ENCODE data around the gene TMEM178B. TPM values are rescaled to one million over a fixed set of nuclear protein-coding genes. Genes with fewer than 3 reads are reported as not detected.

TMEM178B gene
- total and polyA plus RNA-seq, 10 of the 15 experiments (the other 5 are each of a cell fraction or from before 2014, with no cell fraction given) = 0.01 to 1.1 (median 0.04) TPM; not detected in 2

- BruUV-seq (replicated peaks) = no TSS peak
- intact Hi-C loops (cut with micrococcal nuclease; ENCODE audit: unreplicated experiment) = no loop called here
- 30% methylated on average over 7 of the region's 7 CpGs for WGBS (ENCODE audit: insufficient coverage, insufficient replicate concordance, low lambda C conversion rate, missing lambda C conversion rate)
Observed at GRCh38 chr7:141217938-141218337, 144.1 kb downstream of the TMEM178B start.

More at GRCh38 chr7:141217938-141218337, 144.1 kb downstream of the TMEM178B start:
- H3K27me3 ChIP-seq (replicated peaks in 1 of 2; ENCODE audit: control insufficient read depth in 2 of 2, insufficient read depth in 2 of 2, low read length in 1 of 2) = no peaks in the 10 kb centered on the region; a peak in 1 of 4 replicates
- ATAC-seq = no peak
- H3K9me3 ChIP-seq (replicated peaks; ENCODE audit: control insufficient read depth, insufficient read depth, low read length) = no peaks in the 10 kb centered on the region
- in situ Hi-C loops (cut with MboI) = loop anchor here (25.0 kb wide), 1 partner anchor 406 kb away; no protein-coding TSS in a partner anchor
- ChIA-PET POLR2A (no interaction called here), CTCF (interaction anchor here (0.6 to 8.3 kb wide), 6 partner anchors 14 to 557 kb away, joined by 3 to 34 read pairs (median 4); partner anchors contain the start of gene MRPS33), RAD21 (ENCODE audit: unreplicated experiment) (interaction anchor here (1.1 to 1.2 kb wide), 2 partner anchors 100 to 543 kb away, joined by 3 to 4 read pairs; no protein-coding TSS in a partner anchor), SMC1A (ENCODE audit: uncharacterized antibody, unreplicated experiment) (interaction anchor here (1.1 to 1.4 kb wide), 3 partner anchors 16 to 204 kb away, joined by 3 to 5 read pairs (median 3); partner anchors contain the start of gene MRPS33)
- no peaks in the 10 kb centered on the region for H3K36me3 ChIP-seq (ENCODE audit: control insufficient read depth in 2 of 2, insufficient read depth in 2 of 2, low read length in 1 of 2)
- no peak for DNase-seq (ENCODE audit: low read depth, low spot score)
- H3K79me2 ChIP-seq (ENCODE audit: control insufficient read depth, insufficient read depth, low read length) = no peaks in the 10 kb centered on the region
- H4K20me1 ChIP-seq (ENCODE audit: control insufficient read depth, insufficient read depth) = no peaks in the 10 kb centered on the region
- TF ChIP-seq NFYB (IDR thresholded peaks at IDR 0.05; ENCODE audit: insufficient read depth, low read depth, low read length) (no peak), ZBTB40 (IDR thresholded peaks at IDR 0.05; ENCODE audit: borderline replicate concordance) (no peak), BHLHE40 (IDR thresholded peaks at IDR 0.05; ENCODE audit: borderline replicate concordance in 1 of 2, low read depth in 2 of 2, low read length in 1 of 2) (no peak), REST (IDR thresholded peaks at IDR 0.05; ENCODE audit: low read depth, low read length) (no peak), SUPT20H (IDR thresholded peaks at IDR 0.05; ENCODE audit: borderline replicate concordance, control insufficient read depth, low read depth, low read length) (no peak)
- H3K27ac ChIP-seq (ENCODE audit: control insufficient read depth, insufficient read depth) = no peak overlapping the region
- no peak overlapping the region for H3K4me3 ChIP-seq
- no peak for FAIRE-seq
- no peak overlapping the region for H3K4me2 ChIP-seq (ENCODE audit: control insufficient read depth, insufficient read depth)
- H2AFZ ChIP-seq (ENCODE audit: control insufficient read depth, low read depth, low read length) = no peak overlapping the region
- no peak overlapping the region for H3K9ac ChIP-seq (ENCODE audit: control insufficient read depth, insufficient read depth, low read length)
- H3K4me1 ChIP-seq (ENCODE audit: control insufficient read depth, insufficient read depth, low read length) = no peaks in the 10 kb centered on the region

Data from GM12878 (cell line).